Hepatocyte (in vitro differentiated cells): ENCODE data around the gene NME7. TPM values are rescaled to one million over a fixed set of nuclear protein-coding genes. Genes with fewer than 3 reads are reported as not detected.

Source experiments
- DNase-seq: peaks from one replicate; pipeline ENCODE4 v3.0.0-alpha.2; 2016; ENCODE audit warnings: low spot score
- H2AFZ ChIP-seq: fragments of 200-600 bp; sonication (generic); 2 replicates; pipeline ENCODE4 v1.6.0; 2016; ENCODE audit warnings: antibody characterized with exemption, mild to moderate bottlenecking
- H3K27ac ChIP-seq: fragments of 200-600 bp; sonication (generic); 2 replicates; pipeline ENCODE4 v1.5.1; 2016; ENCODE audit warnings: mild to moderate bottlenecking
- H3K27me3 ChIP-seq: fragments of 200-600 bp; sonication (generic); 2 replicates; pipeline ENCODE4 v1.6.1; 2016
- H3K36me3 ChIP-seq: fragments of 200-600 bp; sonication (generic); replicated peaks from 2 replicates; pipeline ENCODE4 v1.5.1; 2016; ENCODE audit warnings: low read depth; ENCODE audit not compliant: insufficient read depth
- H3K4me1 ChIP-seq: fragments of 200-600 bp; sonication (generic); 2 replicates; pipeline ENCODE4 v1.5.1; 2016; ENCODE audit warnings: mild to moderate bottlenecking, moderate library complexity; ENCODE audit not compliant: insufficient read depth
- H3K4me2 ChIP-seq: fragments of 200-600 bp; sonication (generic); 2 replicates; pipeline ENCODE4 v1.6.0; 2016
- H3K4me3 ChIP-seq: fragments of 200-600 bp; sonication (generic); 2 replicates; pipeline ENCODE4 v1.5.1; 2016; ENCODE audit warnings: mild to moderate bottlenecking
- H3K79me2 ChIP-seq: fragments of 200-600 bp; sonication (generic); 2 replicates; pipeline ENCODE4 v1.6.0; 2017; ENCODE audit warnings: mild to moderate bottlenecking
- H3K9me2 ChIP-seq: fragments of 200-600 bp; sonication (generic); replicated peaks from 2 replicates; pipeline ENCODE4 v1.6.0; 2017; ENCODE audit warnings: mild to moderate bottlenecking; ENCODE audit not compliant: insufficient read depth
- H3K9me3 ChIP-seq: fragments of 200-600 bp; sonication (generic); 2 replicates; pipeline ENCODE4 v1.5.1; 2016; ENCODE audit warnings: low read depth, mild to moderate bottlenecking
- H4K20me1 ChIP-seq: fragments of 200-600 bp; sonication (generic); 2 replicates; pipeline ENCODE4 v1.6.0; 2016; ENCODE audit warnings: mild to moderate bottlenecking; ENCODE audit not compliant: insufficient read depth, poor library complexity, severe bottlenecking
- CTCF ChIP-seq: fragments of 200-600 bp; sonication (generic); IDR thresholded peaks from 2 replicates; pipeline ENCODE4 v1.5.1; 2016; ENCODE audit warnings: antibody characterized with exemption, mild to moderate bottlenecking; ENCODE audit not compliant: poor library complexity
- EZH2 ChIP-seq: fragments of 200-600 bp; sonication (generic); IDR thresholded peaks from 2 replicates; pipeline ENCODE4 v1.6.1; 2016; ENCODE audit warnings: antibody characterized with exemption, mild to moderate bottlenecking, borderline replicate concordance
- EZH2phosphoT487 ChIP-seq: fragments of 200-600 bp; sonication (generic); IDR thresholded peaks from one replicate; pipeline ENCODE4 v1.6.1; 2018; ENCODE audit warnings: antibody characterized with exemption, mild to moderate bottlenecking, low read depth, moderate library complexity; ENCODE audit not compliant: unreplicated experiment, severe bottlenecking
- WGBS: methylation state at CpG from one replicate; pipeline ENCODE4 v1.1.6; 2016; ENCODE audit warnings: low lambda C conversion rate; ENCODE audit errors: missing lambda C conversion rate; 5-methylcytosine and 5-hydroxymethylcytosine counted together
- polyA plus RNA-seq: library from polyadenylated mRNA; unstranded; fragments of >200 nt; fragmentation: Nextera tagmentation; extraction: Ambion mirVana; gene quantifications from 2 replicates; pipeline ENCODE4 v1.2.1, GENCODE V29; 2016
- total RNA-seq: library from RNA; depleted of rRNA; stranded (reverse); fragments of >200 nt; gene quantifications from 2 replicates; pipeline ENCODE4 v1.2.3, GENCODE V29; 2014

NME7 gene
- total and polyA plus RNA-seq, 2 experiments from 2014 or later: 13.7 to 76.5 TPM

- no peak for TF ChIP-seq EZH2phosphoT487
- WGBS: 94% methylated on average over 3 of the region's 3 CpGs
- Histone ChIP-seq H3K27ac (no peak overlapping the region), H3K4me1 (no peaks in the 10 kb centered on the region), H3K9me3 (no peaks in the 10 kb centered on the region), H3K36me3 (no peaks in the 10 kb centered on the region), H3K9me2 (no peaks in the 10 kb centered on the region), H4K20me1 (no peaks in the 10 kb centered on the region), H3K79me2 (no peaks in the 10 kb centered on the region), H3K4me3 (no peak overlapping the region), H2AFZ (no peak overlapping the region), H3K27me3 (no peaks in the 10 kb centered on the region), H3K4me2 (no peak overlapping the region)
- DNase-seq: no peak
Observed at GRCh38 chr1:169196581-169196980, 171.0 kb downstream of the NME7 start.

DNA sequence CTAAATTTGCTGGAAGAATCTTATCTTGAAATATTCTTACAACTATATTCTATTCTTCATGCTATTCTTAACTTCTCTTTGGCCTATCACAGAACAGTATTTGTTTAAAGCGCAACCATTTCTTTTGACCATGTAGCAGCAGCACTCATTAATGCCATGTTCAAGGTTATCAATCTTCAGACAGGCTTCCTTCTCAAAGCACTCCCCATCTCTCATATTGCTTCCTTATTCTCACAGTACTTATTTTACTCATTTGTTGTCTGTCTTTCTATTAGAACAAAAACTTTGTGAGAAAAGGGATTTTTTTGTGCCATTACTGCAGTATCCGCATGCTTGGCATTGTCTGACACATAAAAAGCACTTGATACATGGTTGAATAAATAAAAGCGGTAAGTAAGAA is 171.4 kb downstream of the NME7 start:
- no peaks in the 10 kb centered on the region for H3K9me3 ChIP-seq
- no peak overlapping the region for H3K27ac ChIP-seq
- no peaks in the 10 kb centered on the region for H3K27me3 ChIP-seq
- no peaks in the 10 kb centered on the region for H3K9me2 ChIP-seq
- no peaks in the 10 kb centered on the region for H3K36me3 ChIP-seq
- no peak overlapping the region for H3K4me2 ChIP-seq
- DNase-seq: no peak
- H3K4me1 ChIP-seq: no peaks in the 10 kb centered on the region
- no peak overlapping the region for H2AFZ ChIP-seq
- H3K4me3 ChIP-seq: no peak overlapping the region
- H4K20me1 ChIP-seq: no peaks in the 10 kb centered on the region
- WGBS: 93% methylated on average over 3 of the region's 3 CpGs
- no peak for TF ChIP-seq EZH2phosphoT487
- TF ChIP-seq CTCF: no peak
- no peak for TF ChIP-seq EZH2
- no peaks in the 10 kb centered on the region for H3K79me2 ChIP-seq

DNA sequence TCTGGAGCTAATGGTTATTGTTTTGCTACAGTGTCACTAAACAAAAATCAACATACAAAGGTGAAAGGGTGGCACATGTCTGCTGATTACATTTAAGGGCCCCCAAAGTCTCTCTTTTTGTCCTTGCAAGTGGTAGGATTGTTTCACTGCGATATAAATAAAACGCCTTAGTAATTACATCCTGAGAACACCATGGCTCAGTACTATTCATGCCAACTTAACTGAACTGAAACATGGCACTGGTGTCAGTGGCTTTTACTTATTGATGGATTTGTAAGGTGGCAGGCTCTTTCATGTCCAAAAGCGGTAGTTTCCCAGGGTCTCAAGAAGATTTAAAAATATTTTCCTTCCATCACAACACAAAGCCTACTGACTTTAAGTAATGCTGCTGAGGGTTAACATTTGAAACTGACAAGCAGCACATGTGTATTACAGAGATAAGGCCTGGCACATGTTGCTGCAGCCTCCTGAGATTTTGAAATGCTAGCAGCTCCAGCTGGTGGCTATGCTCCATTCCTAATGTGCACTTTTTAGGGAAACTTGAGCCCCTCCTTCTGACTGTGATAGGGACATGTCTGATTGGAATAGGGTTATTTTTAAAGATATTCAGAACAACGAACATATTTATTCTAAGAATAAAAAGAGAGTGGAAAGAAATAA is 174.3 kb downstream of the NME7 start:
- no peaks in the 10 kb centered on the region for H3K9me3 ChIP-seq
- no peak overlapping the region for H3K27ac ChIP-seq
- WGBS: 67% methylated on average over 4 of the region's 4 CpGs
- H3K4me2 ChIP-seq: no peak overlapping the region
- H3K79me2 ChIP-seq: no peaks in the 10 kb centered on the region
- DNase-seq: peak; percentile 25
- H3K4me1 ChIP-seq: no peaks in the 10 kb centered on the region
- no peaks in the 10 kb centered on the region for H3K9me2 ChIP-seq
- H2AFZ ChIP-seq: no peak overlapping the region
- no peak for TF ChIP-seq EZH2phosphoT487
- no peak for TF ChIP-seq EZH2
- peak; percentile 45 for TF ChIP-seq CTCF
- no peaks in the 10 kb centered on the region for H3K27me3 ChIP-seq
- no peaks in the 10 kb centered on the region for H3K36me3 ChIP-seq
- H3K4me3 ChIP-seq: no peak overlapping the region
- no peaks in the 10 kb centered on the region for H4K20me1 ChIP-seq

DNA sequence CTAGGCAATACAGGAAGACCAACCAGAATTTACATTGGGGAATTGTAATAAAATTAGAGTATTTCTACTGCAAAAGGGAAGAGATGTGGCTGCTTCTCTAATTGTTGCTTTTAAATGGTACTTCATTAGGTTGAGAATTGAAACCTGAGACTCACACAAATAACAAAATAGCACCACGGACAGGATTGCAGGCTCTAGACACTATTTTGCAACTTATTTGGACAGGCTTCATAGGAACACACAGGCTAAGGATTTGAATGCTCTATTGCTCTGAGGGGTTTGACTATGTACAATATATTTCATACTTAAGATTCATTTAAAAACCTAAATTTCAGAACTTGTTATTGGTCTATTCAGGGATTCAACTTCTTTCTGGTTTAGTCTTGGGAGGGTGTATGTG is 181.5 kb downstream of the NME7 start:
- Histone ChIP-seq H3K9me3 (no peaks in the 10 kb centered on the region), H3K4me2 (no peak overlapping the region), H3K9me2 (no peaks in the 10 kb centered on the region), H2AFZ (no peak overlapping the region), H4K20me1 (no peaks in the 10 kb centered on the region), H3K36me3 (no peaks in the 10 kb centered on the region), H3K79me2 (no peaks in the 10 kb centered on the region), H3K4me3 (no peak overlapping the region), H3K27me3 (no peaks in the 10 kb centered on the region), H3K27ac (no peak overlapping the region), H3K4me1 (no peaks in the 10 kb centered on the region)
- no peak for DNase-seq
- no peak for TF ChIP-seq CTCF
- TF ChIP-seq EZH2phosphoT487: no peak
- no peak for TF ChIP-seq EZH2
- 55% methylated on average over 1 of the region's 1 CpG for WGBS
